GM13976 (cell line): ENCODE measurements around the gene KRTAP10-2.

Experiments
- DNase-seq: peaks from one replicate; pipeline ENCODE4 v3.0.0; 2012; ENCODE audit warnings: low spot score
- in situ Hi-C: fragments of 300-500 bp; cut with MboI; formaldehyde crosslinking; loops from one replicate; pipeline ENCODE4 v1.12.0; 2022; ENCODE audit warnings: low sequenced_read_pairs, mixed read lengths, inconsistent platforms; ENCODE audit not compliant: unreplicated experiment
- TF ChIP-seq, protein P1 (sequence below): IDR thresholded peaks from 2 replicates; pipeline ENCODE4 v1.5.1; 2012; ENCODE audit warnings: borderline replicate concordance, mild to moderate bottlenecking; ENCODE audit not compliant: insufficient read depth; ENCODE audit errors: extremely low read depth, missing control alignments, control extremely low read depth

Gene KRTAP10-2

GRCh38 chr21:44510109-44510507, 41.2 kb downstream of the KRTAP10-2 start:
- DNase-seq = no peak
- TF ChIP-seq, protein P1, sequence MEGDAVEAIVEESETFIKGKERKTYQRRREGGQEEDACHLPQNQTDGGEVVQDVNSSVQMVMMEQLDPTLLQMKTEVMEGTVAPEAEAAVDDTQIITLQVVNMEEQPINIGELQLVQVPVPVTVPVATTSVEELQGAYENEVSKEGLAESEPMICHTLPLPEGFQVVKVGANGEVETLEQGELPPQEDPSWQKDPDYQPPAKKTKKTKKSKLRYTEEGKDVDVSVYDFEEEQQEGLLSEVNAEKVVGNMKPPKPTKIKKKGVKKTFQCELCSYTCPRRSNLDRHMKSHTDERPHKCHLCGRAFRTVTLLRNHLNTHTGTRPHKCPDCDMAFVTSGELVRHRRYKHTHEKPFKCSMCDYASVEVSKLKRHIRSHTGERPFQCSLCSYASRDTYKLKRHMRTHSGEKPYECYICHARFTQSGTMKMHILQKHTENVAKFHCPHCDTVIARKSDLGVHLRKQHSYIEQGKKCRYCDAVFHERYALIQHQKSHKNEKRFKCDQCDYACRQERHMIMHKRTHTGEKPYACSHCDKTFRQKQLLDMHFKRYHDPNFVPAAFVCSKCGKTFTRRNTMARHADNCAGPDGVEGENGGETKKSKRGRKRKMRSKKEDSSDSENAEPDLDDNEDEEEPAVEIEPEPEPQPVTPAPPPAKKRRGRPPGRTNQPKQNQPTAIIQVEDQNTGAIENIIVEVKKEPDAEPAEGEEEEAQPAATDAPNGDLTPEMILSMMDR = no peak
- in situ Hi-C loops = no loop called here

DNA sequence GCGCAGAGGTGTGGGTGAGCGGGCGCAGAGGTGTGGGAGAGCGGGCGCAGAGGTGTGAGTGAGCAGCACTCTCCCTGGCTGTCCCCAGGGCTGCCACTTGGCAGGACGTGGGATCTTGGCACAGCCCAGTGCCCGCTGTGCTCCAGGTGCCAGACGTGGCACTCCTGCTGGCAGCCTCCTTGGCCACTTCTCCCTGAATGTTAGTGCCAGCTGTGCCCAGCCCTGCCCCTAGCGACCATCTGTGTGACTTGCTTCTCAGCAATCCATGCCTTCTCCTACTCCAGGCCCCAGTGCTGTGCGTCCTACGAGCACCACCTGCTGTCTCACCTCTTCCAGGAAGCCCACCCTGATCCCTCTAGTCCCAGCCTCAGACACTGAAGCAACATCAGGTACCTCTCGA, 41.8 kb downstream of the KRTAP10-2 start:
- DNase-seq = no peak
- TF ChIP-seq, protein P1 = no peak
- in situ Hi-C loops = no loop called here

GRCh38 chr21:44508711-44509445, 42.4 kb downstream of the KRTAP10-2 start:
- TF ChIP-seq, protein P1 = no peak
- in situ Hi-C loops = no loop called here
- DNase-seq = no peak

GRCh38 chr21:44508426-44508710, 42.9 kb downstream of the KRTAP10-2 start:
- TF ChIP-seq, protein P1 = no peak
- no peak for DNase-seq
- in situ Hi-C loops = no loop called here

DNA sequence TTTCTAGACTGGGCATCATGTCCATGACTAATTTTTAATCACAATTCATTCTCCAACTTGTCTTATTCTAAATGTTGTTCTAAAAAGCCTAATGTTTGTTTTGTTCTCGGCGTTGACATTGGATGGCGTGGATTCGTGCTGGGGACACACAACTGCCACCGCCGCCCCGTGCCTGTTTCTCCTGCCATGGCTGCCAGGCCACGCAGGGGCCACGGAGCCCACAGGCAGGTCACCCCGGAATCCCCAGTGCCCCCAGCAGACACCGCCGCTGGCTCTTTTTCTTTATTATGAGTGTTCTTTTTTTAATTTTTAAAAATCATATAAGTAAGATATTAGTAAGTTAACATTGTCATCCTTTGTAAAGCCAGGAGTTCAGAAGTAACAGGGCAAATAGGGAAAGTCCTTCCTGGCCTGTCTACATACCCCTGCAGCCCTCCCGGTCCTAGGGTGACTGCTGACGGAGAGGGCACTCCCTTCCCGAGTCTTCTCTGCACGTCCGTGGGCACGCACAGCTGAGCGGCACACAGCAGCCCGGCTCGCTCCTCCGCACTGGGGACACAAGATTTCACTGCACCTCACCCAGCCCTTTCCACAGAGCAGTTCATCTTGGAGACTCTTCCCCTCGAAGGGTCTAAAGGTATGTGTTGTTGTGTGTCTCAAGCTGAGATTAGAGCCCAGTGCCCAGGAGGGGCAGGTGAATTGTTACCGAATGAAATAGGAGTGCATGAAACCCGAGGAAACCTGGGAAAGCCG, 43.5 kb downstream of the KRTAP10-2 start:
- DNase-seq = no peak
- TF ChIP-seq, protein P1 = no peak
- in situ Hi-C loops = no loop called here

DNA sequence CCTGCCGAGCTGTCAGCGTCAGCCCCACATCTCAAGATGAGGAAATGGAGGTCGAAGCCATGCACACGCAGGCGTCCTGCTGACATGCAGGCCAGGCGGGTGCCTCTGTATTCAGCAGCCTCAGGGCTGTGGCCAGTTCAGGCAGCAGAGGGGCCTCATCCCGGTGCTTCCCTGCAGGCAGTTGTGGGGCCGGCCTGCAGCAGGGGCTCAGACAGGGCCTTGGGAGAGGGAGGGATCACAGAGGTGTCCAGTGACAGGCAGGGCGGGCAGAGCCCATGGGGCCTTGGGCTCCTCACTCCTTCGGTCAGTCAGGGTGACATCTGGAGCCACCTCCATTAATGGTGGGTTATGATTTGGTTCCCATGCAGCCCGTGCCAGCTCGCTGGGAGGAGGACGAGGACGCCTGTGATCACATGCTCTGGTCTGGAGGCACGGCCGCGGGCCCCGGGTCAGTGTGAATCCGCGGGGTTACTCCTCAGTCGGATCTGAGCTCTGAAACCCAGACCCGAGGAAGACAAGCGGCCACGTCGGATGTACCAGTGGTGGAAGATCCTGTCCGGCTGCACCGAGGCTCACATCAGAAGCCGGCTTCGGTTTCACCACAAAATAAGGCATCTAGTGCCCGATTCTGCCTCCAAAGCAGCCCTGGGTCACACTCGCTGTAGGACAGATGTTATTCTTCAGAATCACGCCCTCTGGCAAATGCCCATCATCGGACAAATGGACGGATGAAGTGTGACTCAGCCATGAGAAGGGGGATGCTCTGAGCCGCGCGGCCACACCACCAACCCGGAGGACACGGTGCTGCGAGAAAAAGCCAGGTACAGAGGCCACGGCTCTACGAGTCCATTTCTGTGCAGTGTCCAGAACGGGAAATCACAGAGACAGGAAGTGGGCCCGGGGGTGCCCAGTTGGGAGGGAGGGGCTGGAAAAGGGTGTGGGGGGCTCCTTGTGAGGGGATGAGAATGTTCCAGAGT, 44.7 kb downstream of the KRTAP10-2 start:
- TF ChIP-seq, protein P1 = no peak
- in situ Hi-C loops = no loop called here
- DNase-seq = no peak
